NCI-H526 treated with DMSO at 0.1 percent for 48 hours (cell line): ENCODE measurements around the gene RAB3GAP2.
"Not testable (repeated sequence)": the region's sequence is repeated elsewhere in the genome, so short reads cannot be mapped to it uniquely, and the experiment has no call there.

Source experiments
- DNase-seq: peaks from one replicate; lab custom pipeline; 2025; lab: John Stamatoyannopoulos, UW

Gene RAB3GAP2

GRCh38 chr1:220239966-220240365 is 32.3 kb downstream of the RAB3GAP2 start:
- DNase-seq = peak; percentile 23

GRCh38 chr1:220239213-220239612 is 33.0 kb downstream of the RAB3GAP2 start:
- no peak for DNase-seq

- not testable (repeated sequence) for DNase-seq
Measured at GRCh38 chr1:220236278-220236677, 36.0 kb downstream of the RAB3GAP2 start.

GRCh38 chr1:220235462-220235861 is 36.8 kb downstream of the RAB3GAP2 start:
- no peak for DNase-seq

GRCh38 chr1:220233927-220234326 is 38.3 kb downstream of the RAB3GAP2 start:
- no peak for DNase-seq

- DNase-seq = no peak
Measured at GRCh38 chr1:220229771-220230170, 42.5 kb downstream of the RAB3GAP2 start.

GRCh38 chr1:220227393-220227792 is 44.9 kb downstream of the RAB3GAP2 start:
- DNase-seq = no peak

GRCh38 chr1:220226752-220227151 is 45.5 kb downstream of the RAB3GAP2 start:
- DNase-seq = no peak

- DNase-seq = no peak
Measured at GRCh38 chr1:220225957-220226356, 46.3 kb downstream of the RAB3GAP2 start.

- DNase-seq = no peak
Measured at GRCh38 chr1:220224611-220225124, 47.6 kb downstream of the RAB3GAP2 start.

GRCh38 chr1:220224033-220224432 is 48.2 kb downstream of the RAB3GAP2 start:
- DNase-seq = no peak

GRCh38 chr1:220222939-220223338 is 49.3 kb downstream of the RAB3GAP2 start:
- no peak for DNase-seq

GRCh38 chr1:220221670-220222069 is 50.6 kb downstream of the RAB3GAP2 start:
- no peak for DNase-seq

GRCh38 chr1:220221269-220221668 is 51.0 kb downstream of the RAB3GAP2 start:
- no peak for DNase-seq

GRCh38 chr1:220220699-220221040 is 51.6 kb downstream of the RAB3GAP2 start:
- DNase-seq = not testable (repeated sequence)

- no peak for DNase-seq
Measured at GRCh38 chr1:220219865-220220698, 52.2 kb downstream of the RAB3GAP2 start.

GRCh38 chr1:220219136-220219442 is 53.2 kb downstream of the RAB3GAP2 start:
- no peak for DNase-seq

GRCh38 chr1:220218397-220219135 is 53.7 kb downstream of the RAB3GAP2 start:
- DNase-seq = not testable (repeated sequence)

GRCh38 chr1:220217383-220217988 is 54.8 kb downstream of the RAB3GAP2 start:
- no peak for DNase-seq

- DNase-seq = no peak
Measured at GRCh38 chr1:220213382-220213983, 58.8 kb downstream of the RAB3GAP2 start.

GRCh38 chr1:220207411-220207810 is 64.8 kb downstream of the RAB3GAP2 start:
- DNase-seq = no peak

- DNase-seq = not testable (repeated sequence)
Measured at GRCh38 chr1:220204758-220205157, 67.5 kb downstream of the RAB3GAP2 start.
